B cell (primary cell): ENCODE data around the gene TMEM45A.

ENCODE experiments used
- CTCF ChIP-seq: fragments of 200-600 bp; IDR thresholded peaks from one replicate; pipeline ENCODE4 v1.8.0; 2022; ENCODE audit warnings: antibody characterized with exemption, mild to moderate bottlenecking
- EZH2 ChIP-seq: IDR thresholded peaks from 2 replicates; pipeline ENCODE4 v1.6.1; 2012; ENCODE audit warnings: borderline replicate concordance, low read depth, mild to moderate bottlenecking, moderate library complexity, low read length; ENCODE audit not compliant: insufficient read depth, poor library complexity, severe bottlenecking

- TF ChIP-seq CTCF (no peak), EZH2 (no peak)
Observed at GRCh38 chr3:100570811-100571210, 78.4 kb downstream of the TMEM45A start.
